HG02588 (cell line): ENCODE measurements around the gene KRTAP6-3.

Source experiments
- ATAC-seq: cut with Tn5 transposase; IDR thresholded peaks from one replicate; pipeline ENCODE4 v1.9.1; 2021; ENCODE audit warnings: mild to moderate bottlenecking, moderate library complexity; ENCODE audit not compliant: unreplicated experiment

Gene KRTAP6-3

DNA sequence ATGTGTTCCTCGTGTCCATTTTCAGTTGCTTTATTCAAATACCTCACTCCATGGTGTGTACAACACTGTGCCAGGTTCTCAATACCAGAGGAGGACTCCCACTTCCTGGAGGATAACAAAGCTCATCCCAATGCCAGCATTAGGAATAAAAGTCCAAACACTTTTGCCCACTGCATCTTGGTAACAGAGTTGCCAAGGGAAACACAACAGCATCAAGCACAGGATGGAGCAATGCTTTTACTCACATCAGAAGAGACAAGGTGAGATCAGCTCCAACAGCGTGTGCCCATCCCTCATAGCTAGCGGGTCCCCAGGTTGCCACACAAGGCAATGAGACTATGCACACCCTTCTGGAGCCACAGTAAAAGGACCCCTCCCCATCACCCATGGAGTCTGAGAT is 31.1 kb downstream of the KRTAP6-3 start:
- no peak for ATAC-seq

DNA sequence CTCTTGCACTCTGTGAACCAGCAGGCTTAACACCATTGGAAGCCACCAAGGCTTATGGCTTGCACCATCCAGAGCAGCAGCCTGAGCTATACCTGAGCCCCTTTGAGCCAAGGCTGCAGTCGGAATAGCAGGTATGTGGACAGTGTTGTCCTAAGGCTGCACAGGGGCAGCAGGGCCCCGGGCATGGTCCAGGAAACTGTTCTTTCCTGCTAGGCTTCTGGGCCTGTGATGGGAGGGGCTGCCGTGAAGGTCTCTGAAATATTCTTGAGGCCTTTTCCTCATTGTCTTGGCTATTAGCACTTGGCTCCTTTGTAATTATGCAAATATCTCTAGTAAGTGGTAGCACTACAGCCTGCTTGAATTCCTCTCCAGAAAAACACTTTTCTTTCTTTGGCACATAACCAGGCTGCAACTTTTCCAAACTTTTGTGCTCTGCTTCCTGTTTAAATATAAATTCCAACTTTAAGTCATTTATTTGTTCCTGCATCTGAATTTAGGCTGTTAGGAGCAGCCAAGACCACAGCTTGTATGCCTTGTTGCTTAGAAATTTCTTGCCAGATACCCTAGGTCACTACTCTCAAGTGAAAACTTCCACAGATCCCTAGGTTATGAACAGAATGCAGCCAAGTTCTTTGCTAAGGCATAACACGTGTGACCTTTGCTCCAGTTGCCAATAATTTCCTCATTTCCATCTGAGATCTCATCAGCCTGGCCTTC is 33.4 kb downstream of the KRTAP6-3 start:
- no peak for ATAC-seq

DNA sequence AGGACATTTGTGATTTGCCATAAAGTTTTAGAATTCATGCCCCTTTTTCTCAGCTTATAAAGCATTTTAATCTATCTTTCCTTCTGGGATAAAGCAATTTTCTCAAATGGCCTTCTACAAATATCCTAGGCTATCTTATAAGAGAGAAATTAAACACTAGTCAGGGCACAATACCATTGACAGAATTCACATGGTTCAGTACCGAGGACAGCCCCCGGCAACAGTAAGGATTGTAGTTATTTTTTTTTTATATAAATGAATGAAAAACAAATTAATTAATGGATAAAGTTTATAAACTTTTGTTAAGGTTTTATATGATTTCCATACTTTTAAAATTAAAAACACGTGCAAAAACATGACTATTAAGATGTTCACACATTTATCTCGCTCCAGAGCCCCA is 35.9 kb downstream of the KRTAP6-3 start:
- ATAC-seq: no peak

DNA sequence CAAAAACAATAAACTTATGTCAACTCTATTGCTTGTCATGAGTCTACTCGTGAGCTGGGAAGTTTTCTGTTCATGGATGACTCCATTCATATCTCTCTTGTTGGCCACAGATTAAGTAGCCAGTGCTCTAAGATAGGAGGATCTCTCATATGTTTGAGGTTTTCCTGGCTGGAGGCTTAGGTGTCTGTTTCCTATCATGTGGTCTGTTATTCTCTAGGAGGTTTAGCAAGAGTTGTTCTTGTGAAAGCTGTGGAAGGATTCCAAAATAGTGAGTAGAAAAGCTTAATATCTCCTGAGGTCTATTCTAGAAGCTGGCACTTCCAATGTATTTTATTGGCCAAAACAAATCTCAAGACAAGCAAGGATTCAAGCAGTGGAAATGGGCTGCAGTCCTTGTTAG is 37.0 kb downstream of the KRTAP6-3 start:
- no peak for ATAC-seq

DNA sequence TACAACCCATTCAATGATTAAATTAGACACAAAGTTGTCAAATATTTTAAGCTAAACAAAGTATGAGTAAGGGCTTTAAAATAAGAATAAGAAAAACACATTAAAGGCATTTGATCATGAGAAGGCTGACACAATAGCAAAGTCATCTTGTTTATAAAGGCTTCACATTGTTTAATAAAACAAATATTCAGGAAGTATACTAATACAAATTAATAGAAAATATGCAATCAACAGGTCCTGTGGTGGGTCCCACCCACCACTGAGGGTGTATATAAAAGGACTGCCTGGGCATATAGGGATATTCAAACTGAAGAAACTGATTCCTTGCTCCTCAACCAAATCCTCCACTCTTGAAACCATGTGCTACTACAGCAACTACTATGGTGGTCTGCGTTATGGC is 42.7 kb downstream of the KRTAP6-3 start, which contains the start of gene KRTAP20-2:
KRTAP20-2 (plus strand) TSS at position 301 of the 400 bp plus-strand sequence; CDS start at position 359, 58 bp downstream.
- no peak for ATAC-seq

DNA sequence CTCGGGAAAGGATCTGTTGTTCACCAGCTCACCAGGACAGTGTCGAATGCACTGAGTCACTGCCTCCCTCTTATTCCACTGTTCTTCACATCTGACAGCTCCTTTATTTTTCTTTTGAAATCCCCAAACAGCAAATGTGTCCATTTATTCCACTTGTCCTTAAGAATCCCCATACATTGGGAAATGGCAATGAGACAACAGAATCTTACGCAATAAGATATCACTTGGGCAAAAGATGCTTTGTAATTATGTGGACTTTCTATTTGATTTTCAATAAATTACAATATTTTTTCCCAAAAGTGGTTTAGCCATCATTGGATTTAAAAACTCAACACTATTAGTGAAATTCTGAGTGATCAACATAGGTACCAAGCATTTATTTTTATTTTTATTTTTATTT is 46.4 kb downstream of the KRTAP6-3 start:
- ATAC-seq: no peak

DNA sequence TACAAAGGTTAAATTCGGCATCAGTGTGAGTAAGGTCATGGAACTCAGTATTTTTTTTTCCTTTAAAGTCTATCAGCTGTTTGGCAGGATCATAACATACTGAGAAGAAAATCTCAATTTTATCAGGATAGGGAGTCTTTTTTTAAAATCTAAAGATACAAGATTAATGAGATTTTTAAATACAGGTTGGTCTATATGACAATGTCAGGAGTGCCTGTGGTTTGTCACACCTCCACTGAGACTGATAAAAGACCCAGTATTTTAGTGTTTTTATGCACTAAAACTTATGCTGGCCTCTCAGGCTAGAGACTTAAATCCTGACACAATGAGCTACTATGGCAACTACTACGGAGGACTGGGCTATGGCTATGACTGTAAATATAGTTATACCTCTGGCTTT is 50.3 kb downstream of the KRTAP6-3 start, which contains the start of gene KRTAP20-3:
KRTAP20-3 (plus strand) TSS at position 301 of the 400 bp plus-strand sequence.
- ATAC-seq: no peak
